ENCODE data around the gene AHRR. TPM values are rescaled to one million over a fixed set of nuclear protein-coding genes. Genes with fewer than 3 reads are reported as not detected.

Gene AHRR
- total RNA-seq, 1 donor = 31.9 TPM

GRCh38 chr5:431711-432050 lies 110.2 kb downstream of the AHRR start:
- no peak overlapping the region for H3K4me3 ChIP-seq (ENCODE audit: low read depth, low read length)
- DNase-seq (ENCODE audit: low read depth) = no peak
- no peak for TF ChIP-seq CTCF (IDR thresholded peaks at IDR 0.05; ENCODE audit: insufficient read depth, low read length)

- no peak overlapping the region for H3K4me3 ChIP-seq (ENCODE audit: low read depth, low read length)
- no peak for DNase-seq (ENCODE audit: low read depth)
Measured at GRCh38 chr5:432201-432927, 110.8 kb downstream of the AHRR start.

GRCh38 chr5:432928-433791 lies 111.6 kb downstream of the AHRR start:
- no peak for DNase-seq (ENCODE audit: low read depth)
- TF ChIP-seq CTCF (IDR thresholded peaks at IDR 0.05; ENCODE audit: insufficient read depth, low read length) = no peak

More at GRCh38 chr5:432201-432927, 110.8 kb downstream of the AHRR start:
- no peak for TF ChIP-seq CTCF (IDR thresholded peaks at IDR 0.05; ENCODE audit: insufficient read depth, low read length)

GRCh38 chr5:433836-434235 lies 112.3 kb downstream of the AHRR start:
- TF ChIP-seq CTCF (IDR thresholded peaks at IDR 0.05; ENCODE audit: insufficient read depth, low read length) = no peak
- H3K4me3 ChIP-seq (ENCODE audit: low read depth, low read length) = no peak overlapping the region
- no peak for DNase-seq (ENCODE audit: low read depth)

More at GRCh38 chr5:432928-433791, 111.6 kb downstream of the AHRR start:
- H3K4me3 ChIP-seq (ENCODE audit: low read depth, low read length) = no peak overlapping the region

- DNase-seq (ENCODE audit: low read depth) = no peak
- H3K4me3 ChIP-seq (ENCODE audit: low read depth, low read length) = no peak overlapping the region
- TF ChIP-seq CTCF (IDR thresholded peaks at IDR 0.05; ENCODE audit: insufficient read depth, low read length) = no peak
Measured at GRCh38 chr5:434443-435146, 113.1 kb downstream of the AHRR start.

GRCh38 chr5:435156-435790 lies 113.8 kb downstream of the AHRR start:
- H3K4me3 ChIP-seq (ENCODE audit: low read depth, low read length) = no peak overlapping the region
- DNase-seq (ENCODE audit: low read depth) = no peak
- TF ChIP-seq CTCF (IDR thresholded peaks at IDR 0.05; ENCODE audit: insufficient read depth, low read length) = no peak

All from fibroblast of the aortic adventitia (primary cell).